ENCODE data around the gene SLF2. TPM values are rescaled to one million over a fixed set of nuclear protein-coding genes. Genes with fewer than 3 reads are reported as not detected.

SLF2 gene
- total RNA-seq, 1 experiment from 2014 or later, result 23.1 TPM

- Histone ChIP-seq H3K4me2 (ENCODE audit: insufficient read depth, insufficient read length, low read length) (no peak overlapping the region), H3K56ac (ENCODE audit: insufficient read length, low read depth, low read length) (no peak overlapping the region), H3K23ac (ENCODE audit: insufficient read length, low read depth, low read length) (no peak overlapping the region), H4K20me1 (ENCODE audit: control insufficient read depth, insufficient read depth, insufficient read length) (no peaks in the 10 kb centered on the region), H2BK5ac (ENCODE audit: insufficient read length, low read length) (no peak overlapping the region), H3K27ac (ENCODE audit: insufficient read length, low read depth, low read length) (no peak overlapping the region), H3K4me1 (ENCODE audit: insufficient read depth, low read length) (no peaks in the 10 kb centered on the region), H3K9ac (ENCODE audit: extremely low read depth, insufficient read length, low read length) (no peak overlapping the region), H3K23me2 (ENCODE audit: insufficient read length, low read depth, low read length, poor library complexity, severe bottlenecking) (no peaks in the 10 kb centered on the region), H2BK12ac (ENCODE audit: insufficient read length, low read depth, low read length) (no peak overlapping the region), H2BK120ac (ENCODE audit: low read depth, low read length, poor library complexity, severe bottlenecking) (no peak overlapping the region), H4K8ac (replicated peaks; ENCODE audit: insufficient read length, low read depth, low read length) (no peak overlapping the region), H3K27me3 (ENCODE audit: insufficient read depth, low read length) (no peaks in the 10 kb centered on the region), H3K79me2 (ENCODE audit: insufficient read depth, low read length) (no peaks in the 10 kb centered on the region), H3K4ac (ENCODE audit: low read depth, low read length) (no peak overlapping the region), H3K9me3 (ENCODE audit: control insufficient read depth, low read depth, low read length) (no peaks in the 10 kb centered on the region), H4K5ac (ENCODE audit: insufficient read length, low read depth, low read length) (no peak overlapping the region), H3T11ph (ENCODE audit: low read length) (no peak overlapping the region), H3K14ac (ENCODE audit: insufficient read depth, low read length) (no peak overlapping the region), H2AFZ (ENCODE audit: low read length) (no peak overlapping the region), H3K18ac (ENCODE audit: insufficient read length, low read depth, low read length) (no peak overlapping the region), H2BK20ac (ENCODE audit: low read depth, low read length, poor library complexity, severe bottlenecking) (no peak overlapping the region), H4K91ac (ENCODE audit: insufficient read length, low read depth, low read length) (no peak overlapping the region), H2BK15ac (ENCODE audit: low read depth, low read length) (no peak overlapping the region), H2AK5ac (ENCODE audit: insufficient read length, low read length) (no peak overlapping the region), H3K79me1 (ENCODE audit: insufficient read depth, low read depth, low read length, poor library complexity, severe bottlenecking) (no peaks in the 10 kb centered on the region)
- Mint-ChIP-seq H3K27me3 (ENCODE audit: low read depth) (no peaks in the 10 kb centered on the region; the same call in 1 of the 2 replicates), H3K27ac (no peak overlapping the region), H3K4me3 (no peak overlapping the region), H3K9me3 (no peaks in the 10 kb centered on the region; a peak in 1 of 5 replicates), H3K36me3 (ENCODE audit: insufficient read depth in 1 of 3, low read depth in 3 of 3) (peaks cover 5 to 24% (median 21%) of the 10 kb centered on the region in 3 experiments; a peak in 6 of 7 replicates), H3K4me1 (peaks cover 4% of the 10 kb centered on the region in 2 experiments; a peak in 3 of 4 replicates)
- no peak for DNase-seq
- no CpG with 5 or more reads among the region's 6 CpGs for WGBS (ENCODE audit: extremely low coverage, insufficient read length, low lambda C conversion rate)
- TF ChIP-seq CTCF (conservative IDR thresholded peaks at IDR 0.05), result no peak
Measured at GRCh38 chr10:100977436-100977835, 64.7 kb downstream of the SLF2 start.

All from H9 (cell line).